H1 (cell line): ENCODE measurements around the gene ZNF300. TPM values are rescaled to one million over a fixed set of nuclear protein-coding genes. Genes with fewer than 3 reads are reported as not detected.

Source experiments
- ASH2L ChIP-seq: fragments of 200-600, 300-600 bp; sonication (generic); IDR thresholded peaks from one replicate; pipeline ENCODE4 v1.7.1; 2017; ENCODE audit warnings: low read length
- BCL11A ChIP-seq, 2 experiments: IDR thresholded peaks; one replicate each; pipeline ENCODE4 v1.6.1; 2011; ENCODE audit warnings: low read depth in 2 of 2, low read length in 2 of 2, mild to moderate bottlenecking in 2 of 2
- EGR1 ChIP-seq: IDR thresholded peaks from 2 replicates; pipeline ENCODE4 v1.6.1; 2011; ENCODE audit warnings: low read depth, low read length, borderline replicate concordance
- NANOG ChIP-seq: IDR thresholded peaks from 2 replicates; pipeline ENCODE4 v1.6.1; 2011; ENCODE audit warnings: low read length, low read depth, mild to moderate bottlenecking, inconsistent platforms; ENCODE audit not compliant: insufficient read depth, poor library complexity, severe bottlenecking
- SP1 ChIP-seq: IDR thresholded peaks from 2 replicates; pipeline ENCODE4 v1.6.1; 2011; ENCODE audit warnings: low read depth, low read length
- USF2 ChIP-seq: IDR thresholded peaks from 2 replicates; pipeline ENCODE4 v1.6.1; 2011; ENCODE audit warnings: low read length, improper control_type of control experiment
- YY1 ChIP-seq: IDR thresholded peaks from 2 replicates; pipeline ENCODE4 v1.6.1; 2011; ENCODE audit warnings: low read depth, mild to moderate bottlenecking, low read length
- ZNF274 ChIP-seq: IDR thresholded peaks from 2 replicates; pipeline ENCODE4 v1.7.0; 2012; ENCODE audit warnings: low read length, borderline replicate concordance; ENCODE audit errors: extremely low read depth
- polyA plus RNA-seq, 7 experiments: library from polyadenylated mRNA; depleted of rRNA in 3 of 7; stranded (reverse) in 5 of 7; unstranded in 2 of 7; fragments of >200 nt in 5 of 7; fragments of 200-250 nt in 2 of 7; gene quantifications; 1 replicate in 5 of 7; 2 replicates in 1 of 7; 4 replicates in 1 of 7; pipeline versions ENCODE4 v1.2.1 to v1.2.3, GENCODE V29; 2011 to 2013; ENCODE audit warnings: missing spikeins in 2 of 7, mixed read lengths in 2 of 7
- total RNA-seq: library from RNA; stranded (reverse); fragmentation: NEBNext Ultra II Directional; extraction: Animal tissue kit (Norgen Biotek cat#: 25700); gene quantifications from 2 replicates; pipeline ENCODE4 v1.2.1, GENCODE V29; 2021

Gene ZNF300
- total and polyA plus RNA-seq, 2 of the 8 experiments (the other 6 are each of a cell fraction or from before 2014, with no cell fraction given), result 6.7 to 15.8 TPM

GRCh38 chr5:150901446-150901845, 3.3 kb downstream of the ZNF300 start (continued):
- TF ChIP-seq NANOG (no peak), BCL11A (IDR thresholded peaks at IDR 0.05; ENCODE audit: low read depth in 2 of 2, low read length in 2 of 2) (no peak), ASH2L (no peak), ZNF274 (no peak), USF2 (no peak), YY1 (no peak), SP1 (no peak), EGR1 (no peak)
